ENCODE measurements around the gene OR14A2. TPM values are rescaled to one million over a fixed set of nuclear protein-coding genes. Genes with fewer than 3 reads are reported as not detected.

The OR14A2 gene
- total RNA-seq, 1 experiment from 2014 or later = not detected

- H3K9me3 Mint-ChIP-seq = peaks cover 46% of the 10 kb centered on the region
- H3K27ac Mint-ChIP-seq = no peak within 1 kb of the TSS
Observed at GRCh38 chr1:247738315-247738714, 9.6 kb downstream of the OR14A2 start, which contains the start of gene OR14K1. TSS of gene OR14K1 (plus strand) at chr1:247738615. CDS start at chr1:247738615, 0 bp downstream.

GRCh38 chr1:247721222-247721621 lies 26.7 kb downstream of the OR14A2 start:
- ATAC-seq = no peak
- POLR2A ChIA-PET = no interaction called here
- TF ChIP-seq MYBL2 (CRISPR knock-in tag; IDR thresholded peaks at IDR 0.05) (no peak), GRHL2 (CRISPR knock-in tag; IDR thresholded peaks at IDR 0.05; ENCODE audit: insufficient replicate concordance, severe bottlenecking) (no peak), IRF2 (CRISPR knock-in tag; IDR thresholded peaks at IDR 0.05; ENCODE audit: borderline replicate concordance, low read depth) (no peak), ETV6 (CRISPR knock-in tag; IDR thresholded peaks at IDR 0.05) (no peak), SMAD3 (CRISPR knock-in tag; IDR thresholded peaks at IDR 0.05; ENCODE audit: borderline replicate concordance) (no peak), E2F4 (CRISPR knock-in tag; IDR thresholded peaks at IDR 0.05; ENCODE audit: borderline replicate concordance, low read depth) (no peak), HMGXB4 (CRISPR knock-in tag; IDR thresholded peaks at IDR 0.05) (no peak), E2F1 (CRISPR knock-in tag; IDR thresholded peaks at IDR 0.05) (no peak), ZNF532 (CRISPR knock-in tag; IDR thresholded peaks at IDR 0.05; ENCODE audit: borderline replicate concordance) (no peak), ZBTB21 (CRISPR knock-in tag; IDR thresholded peaks at IDR 0.05; ENCODE audit: borderline replicate concordance) (no peak)
- no peak overlapping the region for H3K27ac Mint-ChIP-seq
- H3K9me3 Mint-ChIP-seq = peaks cover 54% of the 10 kb centered on the region
- H3K4me3 Mint-ChIP-seq = no peak overlapping the region
- CTCF ChIA-PET = no interaction called here
- H3K4me1 Mint-ChIP-seq = no peaks in the 10 kb centered on the region
- H3K36me3 Mint-ChIP-seq = peaks cover 7% of the 10 kb centered on the region; the same call in 1 of the 2 replicates
- no peaks in the 10 kb centered on the region for H3K27me3 Mint-ChIP-seq (ENCODE audit: low read depth)
- no peak for DNase-seq (ENCODE audit: low spot score)

More at GRCh38 chr1:247738315-247738714, 9.6 kb downstream of the OR14A2 start, which contains the start of gene OR14K1:
- no peak for TF ChIP-seq NR3C1 (CRISPR knock-in tag; conservative IDR thresholded peaks at IDR 0.05; ENCODE audit: low read depth)
- no peak for TF ChIP-seq STAT6 (CRISPR knock-in tag; conservative IDR thresholded peaks at IDR 0.05; ENCODE audit: low read depth)
- TF ChIP-seq ZNF396 (CRISPR knock-in tag; IDR thresholded peaks at IDR 0.05; ENCODE audit: borderline replicate concordance) = no peak
- no peak for TF ChIP-seq TEAD1 (CRISPR knock-in tag; IDR thresholded peaks at IDR 0.05)
- TF ChIP-seq SOX15 (CRISPR knock-in tag; IDR thresholded peaks at IDR 0.05) = no peak
- TF ChIP-seq ZSCAN18 (CRISPR knock-in tag; IDR thresholded peaks at IDR 0.05) = no peak
- no peak for ATAC-seq
- POLR2A ChIA-PET = no interaction called here
- H3K4me3 Mint-ChIP-seq = no peak within 1 kb of the TSS
- no peaks in the 10 kb centered on the region for H3K27me3 Mint-ChIP-seq (ENCODE audit: low read depth)
- CTCF ChIA-PET = no interaction called here
- H3K36me3 Mint-ChIP-seq = peaks cover 6% of the 10 kb centered on the region
- DNase-seq (ENCODE audit: low spot score) = no peak
- no peaks in the 10 kb centered on the region for H3K4me1 Mint-ChIP-seq

All from WTC11 (cell line).